BE2C (cell line): Measurements from ENCODE around the gene GNG12.
A peak's percentile ranks its signal among the peaks of the same experiment; 100 is the strongest.

Source experiments
- DNase-seq: peaks from one replicate; pipeline ENCODE4 v3.0.0-alpha.2; 2020
- H3K27me3 ChIP-seq: fragments of 250-450 bp; sonication (Bioruptor Pico); 2 replicates; pipeline ENCODE4 v1.5.1; 2020; ENCODE audit warnings: mild to moderate bottlenecking
- H3K36me3 ChIP-seq: fragments of 250-450 bp; sonication (Bioruptor Pico); 2 replicates; pipeline ENCODE4 v1.5.1; 2020; ENCODE audit warnings: mild to moderate bottlenecking
- H3K4me1 ChIP-seq: fragments of 250-450 bp; sonication (Bioruptor Pico); 2 replicates; pipeline ENCODE4 v1.5.1; 2020
- H3K4me3 ChIP-seq: 2 replicates; pipeline ENCODE4 v1.5.1; 2011; ENCODE audit warnings: low read depth, low read length
- H3K9me3 ChIP-seq: fragments of 250-450 bp; sonication (Bioruptor Pico); 2 replicates; pipeline ENCODE4 v1.5.1; 2020
- CTCF ChIP-seq: IDR thresholded peaks from 2 replicates; pipeline ENCODE4 v1.5.1; 2012; ENCODE audit warnings: mild to moderate bottlenecking, low read depth, low read length

GNG12 gene

GRCh38 chr1:67717876-67718275, 115.4 kb downstream of the GNG12 start:
- no peaks in the 10 kb centered on the region for H3K36me3 ChIP-seq
- H3K27me3 ChIP-seq: no peaks in the 10 kb centered on the region
- no peaks in the 10 kb centered on the region for H3K9me3 ChIP-seq
- no peak overlapping the region for H3K4me3 ChIP-seq
- DNase-seq: no peak
- H3K4me1 ChIP-seq: peaks cover 20% of the 10 kb centered on the region
- no peak for TF ChIP-seq CTCF

- no peak for DNase-seq
- H3K4me1 ChIP-seq: peaks cover 21% of the 10 kb centered on the region
- no peaks in the 10 kb centered on the region for H3K36me3 ChIP-seq
- no peak overlapping the region for H3K4me3 ChIP-seq
- H3K27me3 ChIP-seq: no peaks in the 10 kb centered on the region
- TF ChIP-seq CTCF: no peak
- no peaks in the 10 kb centered on the region for H3K9me3 ChIP-seq
These were observed 116.5 kb downstream of the GNG12 start for GRCh38 chr1:67716800-67717199.

- no peak for TF ChIP-seq CTCF
These were observed 117.4 kb downstream of the GNG12 start for GRCh38 chr1:67715819-67716218.

GRCh38 chr1:67713057-67713846, 120.0 kb downstream of the GNG12 start:
- TF ChIP-seq CTCF: no peak
- peak overlapping the region; percentile 26; the same call in 1 of the 2 replicates for H3K4me3 ChIP-seq

More at GRCh38 chr1:67715819-67716218, 117.4 kb downstream of the GNG12 start:
- Histone ChIP-seq H3K27me3 (no peaks in the 10 kb centered on the region), H3K36me3 (no peaks in the 10 kb centered on the region), H3K4me1 (peaks cover 21% of the 10 kb centered on the region), H3K4me3 (no peak overlapping the region), H3K9me3 (no peaks in the 10 kb centered on the region)
- no peak for DNase-seq

GRCh38 chr1:67711855-67712212, 121.4 kb downstream of the GNG12 start:
- Histone ChIP-seq H3K4me1 (peaks cover 21% of the 10 kb centered on the region), H3K9me3 (no peaks in the 10 kb centered on the region), H3K27me3 (no peaks in the 10 kb centered on the region), H3K4me3 (no peak overlapping the region), H3K36me3 (no peaks in the 10 kb centered on the region)
- no peak for DNase-seq
- TF ChIP-seq CTCF: no peak

More at GRCh38 chr1:67713057-67713846, 120.0 kb downstream of the GNG12 start:
- Histone ChIP-seq H3K4me1 (peaks cover 21% of the 10 kb centered on the region), H3K9me3 (no peaks in the 10 kb centered on the region), H3K36me3 (no peaks in the 10 kb centered on the region), H3K27me3 (no peaks in the 10 kb centered on the region)
- DNase-seq: peak; percentile 75

GRCh38 chr1:67711158-67711854, 122.0 kb downstream of the GNG12 start:
- Histone ChIP-seq H3K27me3 (no peaks in the 10 kb centered on the region), H3K4me1 (peaks cover 19% of the 10 kb centered on the region), H3K4me3 (no peak overlapping the region), H3K9me3 (no peaks in the 10 kb centered on the region), H3K36me3 (no peaks in the 10 kb centered on the region)
- TF ChIP-seq CTCF: no peak
- DNase-seq: no peak
